Muscle layer of colon (tissue), 2 donors: ENCODE measurements around the gene SUFU.
A peak's percentile ranks its signal among the peaks of the same experiment; 100 is the strongest.

Experiments used
- H3K27ac ChIP-seq: one replicate; pipeline ENCODE4 v1.7.0; 2013; ENCODE audit warnings: low read depth, mild to moderate bottlenecking, low read length, moderate library complexity
- H3K27me3 ChIP-seq, 2 donors: one replicate each; pipeline ENCODE4 v1.7.0; 2013; ENCODE audit warnings: low read length in 2 of 2, mild to moderate bottlenecking in 2 of 2; ENCODE audit not compliant: insufficient read depth in 2 of 2, control insufficient read depth in 1 of 2
- H3K36me3 ChIP-seq: one replicate; pipeline ENCODE4 v1.7.0; 2013; ENCODE audit warnings: mild to moderate bottlenecking, low read length; ENCODE audit not compliant: insufficient read depth
- H3K4me1 ChIP-seq: one replicate; pipeline ENCODE4 v1.7.0; 2013; ENCODE audit warnings: mild to moderate bottlenecking, low read length; ENCODE audit not compliant: insufficient read depth
- H3K4me3 ChIP-seq, 2 donors: one replicate each; pipeline ENCODE4 v1.7.0; 2013; ENCODE audit warnings: low read length in 2 of 2, low read depth in 1 of 2, mild to moderate bottlenecking in 1 of 2, moderate library complexity in 1 of 2
- H3K9ac ChIP-seq: one replicate; pipeline ENCODE4 v1.7.0; 2013; ENCODE audit warnings: low read length
- H3K9me3 ChIP-seq: one replicate; pipeline ENCODE4 v1.7.0; 2013; ENCODE audit warnings: mild to moderate bottlenecking, low read length
- donor health status: abdominal sarcoma.
- donor health status: Adenocarcinoma of cecum.

Gene SUFU

DNA sequence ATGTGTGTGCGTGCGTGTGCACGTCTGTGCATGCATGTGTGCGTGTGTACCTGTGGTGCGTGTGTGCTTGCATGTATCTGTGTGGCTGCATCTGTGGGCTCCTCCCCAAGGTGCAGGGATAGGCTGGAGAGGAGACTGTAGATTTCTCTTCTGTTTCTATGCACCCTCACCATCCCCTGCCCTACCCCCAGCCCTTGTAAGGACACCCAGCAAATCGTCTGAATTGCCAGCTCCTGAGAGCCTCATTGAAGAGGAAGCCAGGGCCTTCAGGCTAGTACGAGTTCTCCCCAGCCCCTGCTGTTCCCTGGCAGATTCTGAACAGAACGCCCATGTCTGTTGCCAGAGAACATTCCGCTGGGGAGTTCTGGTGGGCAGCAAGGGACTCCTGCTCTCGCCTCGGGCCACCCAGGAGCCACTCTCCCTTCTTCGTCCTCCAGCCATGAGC, 123.5 kb downstream of the SUFU start:
- Histone ChIP-seq H3K27me3 (no peaks in the 10 kb centered on the region), H3K36me3 (no peaks in the 10 kb centered on the region), H3K4me1 (peaks cover 78% of the 10 kb centered on the region), H3K9ac (peak overlapping the region; percentile 83), H3K9me3 (no peaks in the 10 kb centered on the region), H3K27ac (peak overlapping the region; percentile 95), H3K4me3 (peak overlapping the region in 1 of 2 donors; percentile 8)

DNA sequence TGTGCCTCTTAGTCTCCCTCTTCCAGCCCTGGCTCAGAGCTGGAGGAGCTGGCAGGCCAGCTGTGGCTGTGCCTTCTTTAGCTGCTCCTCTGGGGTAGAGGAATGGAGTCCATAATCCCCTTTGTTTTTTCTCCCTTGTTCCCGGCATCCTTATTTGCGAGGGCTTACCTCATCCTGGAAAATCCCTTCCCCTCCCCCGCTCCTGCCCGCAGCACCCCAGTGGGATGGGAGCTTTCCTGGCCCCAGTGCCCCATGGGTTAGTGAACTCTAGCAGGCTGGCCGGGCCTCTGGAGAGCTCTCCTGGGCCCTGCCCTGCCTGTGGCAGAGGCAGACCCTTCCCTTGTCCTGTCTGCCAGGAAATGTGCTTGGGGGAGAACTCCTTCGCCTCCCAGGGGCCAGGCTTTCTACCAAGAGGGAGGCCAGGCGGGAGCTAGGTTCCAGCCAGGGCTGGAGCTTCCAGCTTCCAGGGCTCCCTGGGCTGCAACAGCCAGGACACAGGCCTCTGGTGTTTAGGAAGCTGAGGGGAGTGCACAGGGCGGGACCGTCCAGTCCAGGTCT, 124.0 kb downstream of the SUFU start:
- no peaks in the 10 kb centered on the region for H3K36me3 ChIP-seq
- H3K4me3 ChIP-seq, result peak overlapping the region in 1 of 2 donors; percentile 8
- H3K4me1 ChIP-seq, result peaks cover 83% of the 10 kb centered on the region

DNA sequence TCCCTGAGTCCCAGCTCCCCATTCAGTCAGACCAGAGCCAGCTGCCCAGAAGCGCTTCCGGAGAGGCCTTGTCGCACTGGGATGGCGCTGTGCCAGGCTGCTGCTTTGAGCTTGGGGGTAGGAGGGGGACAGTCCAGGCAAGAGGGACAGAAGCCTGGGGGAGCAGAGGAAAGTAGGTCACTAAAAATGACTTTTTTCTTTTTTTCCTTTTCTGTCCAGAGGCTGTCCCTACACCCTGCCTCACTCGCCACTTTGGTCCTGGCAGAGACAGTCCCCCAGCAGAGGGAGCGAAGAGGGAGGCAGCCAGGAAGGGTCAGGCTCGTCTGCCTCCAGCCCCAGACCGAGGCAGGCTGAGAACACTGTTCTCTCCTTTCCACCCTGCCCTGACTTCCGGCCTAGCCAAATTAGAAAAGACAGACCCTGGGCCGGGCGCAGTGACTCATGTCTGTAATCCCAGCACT, 124.7 kb downstream of the SUFU start:
- Histone ChIP-seq H3K4me1 (peaks cover 90% of the 10 kb centered on the region), H3K27me3 (no peaks in the 10 kb centered on the region), H3K4me3 (no peak overlapping the region), H3K9ac (peak overlapping the region; percentile 83), H3K27ac (peak overlapping the region; percentile 95), H3K36me3 (no peaks in the 10 kb centered on the region), H3K9me3 (no peaks in the 10 kb centered on the region)

More for the DNA sequence above, 124.0 kb downstream of the SUFU start:
- Histone ChIP-seq H3K27ac (peak overlapping the region; percentile 95), H3K9ac (peak overlapping the region; percentile 83), H3K27me3 (no peaks in the 10 kb centered on the region), H3K9me3 (no peaks in the 10 kb centered on the region)

DNA sequence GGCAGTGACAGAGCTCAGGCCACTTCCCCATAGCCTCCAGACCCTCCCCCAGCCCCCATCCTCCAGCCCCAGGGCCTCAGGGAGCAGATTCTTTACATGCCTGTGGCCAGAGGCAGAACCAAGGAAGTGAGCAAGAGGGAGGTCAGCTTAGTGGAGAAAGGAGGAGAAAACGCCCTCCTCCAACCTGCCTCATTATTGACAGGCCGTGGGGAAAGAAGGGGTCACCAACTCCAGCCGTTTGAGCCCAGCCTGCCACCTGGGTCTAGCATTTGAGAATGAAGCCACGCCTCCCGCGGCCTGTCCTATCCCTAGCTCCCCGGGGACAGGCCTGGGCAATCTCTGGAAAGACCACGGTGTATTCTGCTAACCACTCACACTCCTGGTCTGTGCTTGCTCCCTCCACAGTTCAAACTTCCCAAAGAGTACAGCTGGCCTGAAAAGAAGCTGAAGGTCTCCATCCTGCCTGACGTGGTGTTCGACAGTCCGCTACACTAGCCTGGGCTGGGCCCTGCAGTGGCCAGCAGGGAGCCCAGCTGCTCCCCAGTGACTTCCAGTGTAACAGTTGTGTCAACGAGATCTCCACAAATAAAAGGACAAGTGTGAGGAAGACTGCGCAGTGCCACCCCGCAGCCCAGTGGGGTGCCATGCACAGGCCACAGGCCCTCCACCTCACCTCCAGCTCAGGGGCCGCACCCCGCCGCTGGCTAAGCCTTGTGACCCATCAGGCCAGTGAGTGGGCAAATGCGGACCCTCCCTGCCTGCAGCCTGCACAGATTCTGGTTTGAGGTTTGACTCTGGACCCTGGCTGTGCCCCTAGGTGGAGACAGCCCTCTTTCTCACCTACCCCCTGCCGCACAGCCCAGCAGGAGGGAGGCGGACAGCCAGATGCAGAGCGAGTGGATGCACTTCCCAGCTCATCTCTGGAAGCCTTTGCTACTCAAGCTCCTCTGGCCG, 126.2 kb downstream of the SUFU start:
- Histone ChIP-seq H3K9me3 (no peaks in the 10 kb centered on the region), H3K27ac (peak overlapping the region; percentile 95), H3K36me3 (no peaks in the 10 kb centered on the region), H3K27me3 (no peaks in the 10 kb centered on the region), H3K4me1 (peaks cover 95% of the 10 kb centered on the region), H3K4me3 (no peak overlapping the region), H3K9ac (no peak overlapping the region)

DNA sequence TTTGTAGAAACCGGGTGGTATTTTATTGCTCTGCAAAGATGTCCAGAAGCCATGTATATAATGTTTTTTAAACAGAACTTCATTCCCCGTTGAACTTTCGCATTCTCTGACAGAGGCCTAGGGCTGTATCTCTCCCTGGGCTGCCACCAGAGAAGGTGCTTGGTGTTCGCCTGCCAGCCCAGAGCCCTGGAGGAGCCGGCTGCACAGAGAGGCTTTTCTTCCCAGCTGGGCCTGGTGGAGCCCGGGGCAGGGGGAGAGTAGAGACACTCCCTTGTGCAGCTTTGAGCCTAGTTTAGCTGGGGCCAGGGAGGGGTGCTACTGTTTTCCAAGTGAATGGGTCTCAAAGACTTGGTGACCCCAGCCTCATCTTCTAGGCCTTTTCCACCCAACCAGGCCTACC, 126.9 kb downstream of the SUFU start:
- Histone ChIP-seq H3K4me1 (peaks cover 97% of the 10 kb centered on the region), H3K36me3 (no peaks in the 10 kb centered on the region), H3K9me3 (no peaks in the 10 kb centered on the region), H3K27ac (peak overlapping the region; percentile 95), H3K9ac (no peak overlapping the region), H3K27me3 (no peaks in the 10 kb centered on the region), H3K4me3 (no peak overlapping the region)

DNA sequence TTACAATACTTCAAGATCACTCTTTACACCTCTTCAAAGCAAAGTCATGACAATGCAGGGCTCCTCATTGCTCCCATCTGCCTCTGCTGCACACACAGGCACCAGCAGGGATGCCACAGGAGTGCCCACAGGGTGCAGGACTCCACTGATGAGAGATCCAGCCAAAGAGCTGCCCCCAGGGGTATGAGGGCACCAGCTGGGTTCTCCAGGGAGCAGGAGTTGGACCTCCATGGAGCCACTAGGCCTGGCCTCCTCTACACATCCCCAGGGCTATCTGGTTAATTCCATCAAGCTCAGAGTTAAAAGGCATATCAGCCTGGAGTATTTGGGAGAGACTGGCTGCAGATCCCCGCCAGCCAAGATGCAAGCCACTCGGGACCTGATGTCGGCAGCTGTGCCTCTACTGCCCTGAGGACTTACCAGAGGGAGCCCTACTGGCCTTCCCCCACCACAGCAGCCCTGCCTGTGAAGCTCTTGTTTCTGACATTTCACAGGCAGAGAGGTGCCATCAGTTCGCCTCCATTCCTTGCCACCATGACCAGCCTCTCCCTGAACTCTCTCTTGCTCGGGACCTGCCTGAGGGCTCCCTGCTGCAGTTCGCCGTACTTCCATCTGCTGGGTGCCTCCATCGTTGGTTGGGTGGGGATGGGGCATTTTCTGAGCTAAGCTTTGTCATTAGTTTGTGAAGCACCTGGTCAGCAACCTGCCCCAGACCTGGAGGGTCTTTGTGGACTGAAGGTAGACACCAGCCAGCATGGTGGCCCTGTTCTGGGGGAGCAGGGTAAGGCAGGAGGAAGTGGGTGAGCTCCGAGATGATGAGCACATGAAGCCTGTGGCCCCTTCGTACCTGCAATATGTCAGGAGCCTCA, 128.0 kb downstream of the SUFU start:
- peaks cover 86% of the 10 kb centered on the region for H3K4me1 ChIP-seq
- no peaks in the 10 kb centered on the region for H3K27me3 ChIP-seq
- no peak overlapping the region for H3K9ac ChIP-seq
- H3K36me3 ChIP-seq, result no peaks in the 10 kb centered on the region
- peak overlapping the region; percentile 95 for H3K27ac ChIP-seq
- peak overlapping the region in 1 of 2 donors; percentile 25 for H3K4me3 ChIP-seq
- H3K9me3 ChIP-seq, result no peaks in the 10 kb centered on the region

DNA sequence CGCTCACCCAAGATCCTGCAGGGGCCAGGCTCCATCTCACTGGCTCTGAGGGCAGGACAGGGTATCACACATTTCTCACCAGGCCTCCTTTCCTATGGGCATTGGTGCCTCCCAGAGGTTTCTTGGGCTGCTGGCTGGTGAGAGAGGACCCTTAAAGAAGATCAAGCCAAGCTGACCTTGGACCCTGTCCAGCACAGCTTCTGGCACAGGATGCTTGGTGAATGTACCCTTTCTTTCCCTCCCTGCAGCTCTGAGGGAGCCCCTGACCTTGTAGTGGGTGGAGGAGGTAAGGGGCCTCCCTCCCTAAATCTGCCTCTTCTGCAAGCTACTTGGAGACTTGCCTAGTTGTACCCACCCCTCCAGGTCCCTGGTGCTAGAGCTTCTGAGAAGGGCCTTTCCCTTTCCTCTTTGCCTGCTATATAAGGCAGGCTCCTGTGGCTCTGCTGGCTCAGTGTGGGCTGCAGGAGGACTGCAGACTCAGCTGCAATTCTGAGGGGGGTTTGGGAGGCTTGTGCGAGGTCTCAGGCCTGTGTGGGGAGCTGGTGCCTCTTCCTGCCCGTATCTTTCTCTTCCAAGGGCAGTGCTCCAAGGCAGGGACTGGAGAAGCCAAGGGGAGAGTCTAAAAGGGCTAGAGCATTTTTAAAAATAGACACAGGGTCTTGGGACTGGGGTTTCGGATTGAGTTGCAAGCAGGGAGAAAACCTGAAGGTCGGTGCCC, 128.8 kb downstream of the SUFU start:
- H3K36me3 ChIP-seq, result no peaks in the 10 kb centered on the region
- peak overlapping the region; percentile 85 for H3K27ac ChIP-seq
- no peaks in the 10 kb centered on the region for H3K9me3 ChIP-seq
- peak overlapping the region in 1 of 2 donors; percentile 25 for H3K4me3 ChIP-seq
- H3K27me3 ChIP-seq, result no peaks in the 10 kb centered on the region
- peaks cover 79% of the 10 kb centered on the region for H3K4me1 ChIP-seq
- no peak overlapping the region for H3K9ac ChIP-seq

DNA sequence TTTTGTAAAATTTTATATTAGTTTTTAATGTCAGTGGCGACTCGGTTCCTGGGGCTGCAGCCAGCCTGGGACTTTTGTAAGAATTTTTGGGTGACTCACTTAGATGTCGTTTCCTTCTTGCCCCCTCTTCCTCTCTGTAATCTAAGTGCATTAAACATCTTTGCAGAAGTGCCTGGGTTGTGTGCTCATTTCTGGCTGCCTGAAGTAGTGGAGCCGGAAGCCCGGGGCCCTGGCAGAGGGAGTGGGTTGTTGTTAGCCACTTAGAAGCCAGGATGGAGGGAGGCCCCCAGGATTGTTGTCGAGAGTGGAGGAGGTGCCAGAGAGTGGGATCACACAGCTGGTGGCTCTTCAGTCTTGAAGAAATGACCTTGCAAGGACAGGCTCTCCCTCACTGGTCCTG, 129.5 kb downstream of the SUFU start:
- Histone ChIP-seq H3K4me1 (peaks cover 71% of the 10 kb centered on the region), H3K9ac (no peak overlapping the region), H3K4me3 (no peak overlapping the region), H3K27me3 (no peaks in the 10 kb centered on the region), H3K9me3 (no peaks in the 10 kb centered on the region), H3K27ac (peak overlapping the region; percentile 85), H3K36me3 (no peaks in the 10 kb centered on the region)

DNA sequence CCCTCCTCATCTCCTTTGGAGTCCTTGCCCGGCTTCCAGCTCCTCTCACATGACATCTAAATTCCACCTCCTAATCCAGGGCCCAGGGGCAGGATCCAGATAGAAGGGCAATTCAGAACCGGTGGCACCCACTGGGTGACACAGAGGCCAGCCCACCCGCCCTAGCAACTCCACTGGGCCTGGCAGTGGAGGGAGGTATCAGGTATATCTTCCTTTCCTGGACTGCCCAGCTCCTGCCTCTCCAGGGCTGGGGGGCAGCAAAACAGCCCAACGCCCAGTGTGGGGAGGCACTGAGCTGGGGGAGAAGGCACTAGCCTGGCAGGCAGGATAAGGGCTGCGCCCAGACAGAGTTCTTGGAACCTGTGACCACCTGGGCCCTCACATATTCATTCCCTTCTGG, 130.1 kb downstream of the SUFU start:
- Histone ChIP-seq H3K4me1 (peaks cover 66% of the 10 kb centered on the region), H3K9me3 (no peaks in the 10 kb centered on the region), H3K9ac (no peak overlapping the region), H3K36me3 (no peaks in the 10 kb centered on the region), H3K27ac (peak overlapping the region; percentile 52), H3K4me3 (no peak overlapping the region), H3K27me3 (no peaks in the 10 kb centered on the region)

DNA sequence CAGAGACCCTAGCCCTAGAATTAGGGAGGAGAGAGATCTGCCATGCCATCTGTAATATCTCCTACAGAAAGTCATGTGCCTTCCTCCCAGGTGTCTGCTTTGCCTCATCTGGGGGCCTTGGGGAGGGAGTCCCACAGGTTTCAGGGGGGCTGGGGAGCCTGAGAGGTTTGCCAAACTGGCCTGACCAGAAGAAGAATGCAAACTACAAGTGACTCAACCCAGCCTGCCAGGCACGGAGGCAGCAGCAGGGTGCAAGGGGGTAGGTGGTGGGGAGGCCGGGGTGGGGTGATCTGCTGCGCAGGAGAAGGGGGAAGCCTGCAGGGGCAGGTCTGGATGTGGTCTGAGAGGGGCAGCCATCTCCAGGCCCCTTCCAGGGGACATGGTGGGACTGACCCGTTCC, 130.9 kb downstream of the SUFU start:
- no peak overlapping the region for H3K4me3 ChIP-seq
- no peak overlapping the region for H3K9ac ChIP-seq
- H3K27ac ChIP-seq, result peak overlapping the region; percentile 27
- peaks cover 57% of the 10 kb centered on the region for H3K4me1 ChIP-seq
- H3K36me3 ChIP-seq, result no peaks in the 10 kb centered on the region
- no peaks in the 10 kb centered on the region for H3K9me3 ChIP-seq
- H3K27me3 ChIP-seq, result no peaks in the 10 kb centered on the region
